COLO668 (cell line): ENCODE measurements around the gene APBB1IP.
"Not testable (repeated sequence)": the region's sequence is repeated elsewhere in the genome, so short reads cannot be mapped to it uniquely, and the experiment has no call there.

Experiments
- DNase-seq: peaks from one replicate; lab custom pipeline; 2025; ENCODE audit not compliant: unreplicated experiment; lab: John Stamatoyannopoulos, UW

APBB1IP gene, protein sequence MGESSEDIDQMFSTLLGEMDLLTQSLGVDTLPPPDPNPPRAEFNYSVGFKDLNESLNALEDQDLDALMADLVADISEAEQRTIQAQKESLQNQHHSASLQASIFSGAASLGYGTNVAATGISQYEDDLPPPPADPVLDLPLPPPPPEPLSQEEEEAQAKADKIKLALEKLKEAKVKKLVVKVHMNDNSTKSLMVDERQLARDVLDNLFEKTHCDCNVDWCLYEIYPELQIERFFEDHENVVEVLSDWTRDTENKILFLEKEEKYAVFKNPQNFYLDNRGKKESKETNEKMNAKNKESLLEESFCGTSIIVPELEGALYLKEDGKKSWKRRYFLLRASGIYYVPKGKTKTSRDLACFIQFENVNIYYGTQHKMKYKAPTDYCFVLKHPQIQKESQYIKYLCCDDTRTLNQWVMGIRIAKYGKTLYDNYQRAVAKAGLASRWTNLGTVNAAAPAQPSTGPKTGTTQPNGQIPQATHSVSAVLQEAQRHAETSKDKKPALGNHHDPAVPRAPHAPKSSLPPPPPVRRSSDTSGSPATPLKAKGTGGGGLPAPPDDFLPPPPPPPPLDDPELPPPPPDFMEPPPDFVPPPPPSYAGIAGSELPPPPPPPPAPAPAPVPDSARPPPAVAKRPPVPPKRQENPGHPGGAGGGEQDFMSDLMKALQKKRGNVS

DNA sequence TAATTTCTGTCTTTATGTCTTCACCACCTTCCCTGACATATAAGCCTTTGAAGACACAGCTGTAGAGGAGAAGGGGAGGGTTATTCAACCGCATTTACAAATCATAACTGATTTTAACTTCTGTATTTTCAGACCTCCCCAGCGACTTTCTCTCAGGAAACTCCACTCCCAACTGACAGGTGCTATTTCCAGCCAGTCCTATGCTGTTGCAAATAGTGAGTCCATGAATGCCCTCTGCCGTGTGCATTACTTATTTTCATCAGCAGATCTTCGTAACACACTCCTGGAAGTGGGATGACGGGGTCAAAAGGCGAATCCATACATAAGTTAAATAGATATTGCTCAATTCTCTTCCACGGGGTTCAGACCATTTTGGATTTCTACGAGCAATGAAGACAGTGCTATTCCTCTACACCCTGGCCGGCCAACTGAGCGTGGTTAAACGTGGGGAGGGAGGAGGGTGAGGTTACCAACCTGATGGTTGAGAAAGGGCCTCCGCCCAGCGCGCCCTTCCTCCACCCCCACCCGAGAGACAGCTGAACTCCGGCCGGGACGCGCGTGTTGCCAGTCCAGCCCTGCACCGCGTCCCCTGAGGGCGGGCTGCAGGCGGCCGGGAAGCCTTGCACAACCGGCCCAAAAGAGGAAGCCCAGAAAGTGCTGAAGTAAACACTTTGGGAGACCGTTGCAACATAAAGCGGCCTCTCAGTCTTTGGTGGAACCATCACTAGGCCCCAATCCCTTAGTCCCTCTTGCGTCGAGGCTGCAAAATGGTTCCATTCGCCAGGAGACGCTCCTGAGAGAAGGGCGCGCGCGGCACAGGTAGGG is at the start of gene APBB1IP:
Gene APBB1IP (plus strand): TSS at position 705 of the 825 bp plus-strand sequence. CDS start 53,986 bp downstream, outside the sequence.
- no peak for DNase-seq

DNA sequence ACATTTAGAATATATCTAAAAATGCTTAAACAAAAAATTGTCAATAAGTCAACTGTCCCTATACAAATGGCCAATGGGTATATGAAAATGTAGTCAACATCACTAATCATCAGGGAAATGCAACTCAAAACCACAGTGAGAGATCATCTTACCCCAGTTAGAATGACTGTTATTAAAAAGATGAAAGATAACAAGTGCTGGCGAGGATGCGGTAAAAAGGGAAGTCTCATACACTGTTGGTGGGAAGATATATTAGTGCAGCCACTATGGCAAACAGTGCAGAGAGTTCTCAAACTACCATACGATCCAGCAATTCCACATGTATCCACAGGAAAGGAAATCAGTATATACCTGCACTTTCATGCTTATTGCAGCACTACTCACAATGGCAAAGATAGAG is 48.6 kb upstream of the APBB1IP start:
- no peak for DNase-seq

- DNase-seq = no peak
These were observed 46.1 kb upstream of the APBB1IP start for GRCh38 chr10:26391701-26392695.

DNA sequence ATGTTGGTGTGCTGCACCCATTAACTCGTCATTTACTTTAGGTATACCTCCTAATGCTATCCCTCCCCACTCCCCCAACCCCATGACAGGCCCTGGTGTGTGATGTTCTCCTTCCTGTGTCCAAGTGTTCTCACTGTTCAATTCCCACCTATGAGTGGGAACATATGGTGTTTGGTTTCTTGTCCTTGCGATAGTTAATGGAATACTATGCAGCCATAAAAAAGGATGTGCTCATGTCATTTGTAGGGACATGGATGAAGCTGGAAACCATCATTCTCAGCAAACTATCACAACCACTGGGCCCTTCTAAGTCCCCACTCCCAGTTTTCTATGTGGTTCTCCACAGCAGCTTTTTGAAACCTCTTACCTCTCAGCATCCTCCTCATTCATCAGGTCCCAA is 39.8 kb upstream of the APBB1IP start:
- not testable (repeated sequence) for DNase-seq

DNA sequence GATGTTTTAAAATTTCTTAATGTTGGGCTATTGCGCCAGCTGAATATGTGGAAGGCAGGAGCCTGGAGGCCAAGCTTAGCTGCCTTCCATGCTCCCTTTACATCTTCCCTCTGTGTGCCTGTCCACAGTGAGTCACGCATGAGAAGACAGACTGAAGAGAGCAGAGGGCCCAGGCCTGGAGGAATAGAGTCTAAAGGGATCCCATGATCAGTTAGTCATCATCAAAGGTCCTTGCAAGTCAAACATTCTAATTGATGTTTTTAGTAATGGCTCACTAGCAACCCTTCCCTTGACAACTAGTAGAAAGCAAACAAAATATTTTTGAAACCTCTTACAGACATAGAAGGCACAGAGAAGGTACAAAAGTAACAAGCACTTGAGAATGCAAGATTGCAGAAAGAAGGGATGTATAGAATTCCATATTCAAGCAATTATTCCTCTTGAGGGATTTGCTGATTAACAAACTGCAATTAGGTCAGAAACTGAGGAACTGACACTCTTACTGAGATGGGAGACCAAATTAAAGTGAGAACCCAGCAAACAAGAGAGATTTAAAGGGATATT is 30.7 kb upstream of the APBB1IP start:
- DNase-seq = no peak

- DNase-seq = no peak
These were observed 29.2 kb upstream of the APBB1IP start for GRCh38 chr10:26408858-26409494.

GRCh38 chr10:26410356-26410755 is 27.8 kb upstream of the APBB1IP start:
- DNase-seq = no peak

GRCh38 chr10:26412932-26413331 is 25.2 kb upstream of the APBB1IP start:
- DNase-seq = no peak

DNA sequence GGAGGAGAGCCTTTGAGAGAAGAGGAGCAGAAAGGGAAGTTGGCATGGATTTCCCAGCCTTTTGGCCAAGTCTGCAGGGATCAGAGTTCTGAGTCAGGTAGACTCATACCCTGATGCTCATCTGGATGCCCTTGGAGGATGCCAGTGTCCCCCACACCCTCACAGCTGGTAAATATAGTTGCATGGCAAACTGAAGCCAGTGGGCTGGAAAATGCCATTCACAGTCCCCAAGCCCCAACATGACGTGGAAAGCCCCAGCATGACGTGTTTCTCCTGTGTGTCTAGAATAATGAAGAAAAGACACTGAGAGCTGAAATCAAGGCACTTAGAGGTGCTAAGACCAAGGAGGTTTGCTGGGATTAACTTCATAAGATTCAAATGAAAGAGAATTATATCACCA is 24.8 kb upstream of the APBB1IP start:
- no peak for DNase-seq

GRCh38 chr10:26417136-26417535 is 21.0 kb upstream of the APBB1IP start:
- DNase-seq = no peak

GRCh38 chr10:26422977-26423376 is 15.2 kb upstream of the APBB1IP start:
- no peak for DNase-seq

DNA sequence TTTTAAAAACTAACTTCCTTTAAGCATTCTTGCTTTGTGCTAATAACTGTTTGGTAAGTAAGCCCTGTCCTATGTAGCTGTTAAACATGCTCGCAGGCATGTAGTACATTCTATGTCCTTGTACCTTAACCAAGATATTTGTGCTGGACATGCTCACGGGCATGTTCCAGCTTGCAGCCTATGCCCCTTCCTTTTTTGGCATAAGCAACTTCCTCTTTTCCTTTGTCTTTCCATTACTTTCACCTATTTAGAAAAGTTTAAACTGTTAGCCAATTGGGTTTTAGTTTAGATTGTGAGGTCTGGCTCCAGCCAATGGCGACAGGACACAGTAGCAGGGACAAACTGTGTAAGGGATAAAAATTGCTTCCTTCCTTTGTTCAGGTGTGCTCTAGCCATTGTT is 14.4 kb upstream of the APBB1IP start:
- DNase-seq = no peak

- DNase-seq = no peak
These were observed 7.4 kb upstream of the APBB1IP start for GRCh38 chr10:26430641-26431163.

- DNase-seq = no peak
These were observed 5.2 kb upstream of the APBB1IP start for GRCh38 chr10:26432938-26433337.

DNA sequence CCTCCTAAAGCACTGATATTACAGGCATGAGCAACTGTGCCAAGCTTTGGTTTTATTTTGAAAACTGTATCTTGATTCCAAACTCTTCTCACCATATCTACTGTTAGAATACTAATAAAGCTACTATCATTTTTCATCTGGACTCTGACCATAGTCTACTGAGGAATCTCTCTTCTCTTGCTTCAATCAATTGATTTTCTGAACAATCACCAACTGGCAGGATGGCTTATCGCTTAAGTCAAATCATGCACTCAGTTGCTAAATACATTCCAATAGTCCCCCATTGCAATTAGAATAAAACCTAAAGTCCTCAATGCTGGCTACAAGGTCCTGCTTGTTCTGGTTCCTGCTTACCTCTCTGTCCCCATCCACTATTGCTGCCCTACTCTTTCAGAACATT is 2.3 kb upstream of the APBB1IP start:
- DNase-seq = no peak

- no peak for DNase-seq
These were observed 1.3 kb upstream of the APBB1IP start for GRCh38 chr10:26436848-26437247.

GRCh38 chr10:26438534-26439341 is 597 bp downstream of the APBB1IP start:
- DNase-seq = no peak

GRCh38 chr10:26439406-26440087 is 1.4 kb downstream of the APBB1IP start:
- DNase-seq = no peak
